SK-N-MC (cell line): ENCODE measurements around the gene DENND1B.

Experiments
- DNase-seq: peaks from one replicate; pipeline ENCODE4 v3.0.0-alpha.2; 2011; ENCODE audit warnings: low read depth, low spot score
- H3K27ac ChIP-seq: fragments of 200-600 bp; sonication (generic); 2 replicates; pipeline ENCODE4 v1.5.1; 2016; ENCODE audit warnings: mixed run types
- H3K36me3 ChIP-seq: fragments of 200-600 bp; sonication (generic); 2 replicates; pipeline ENCODE4 v1.6.1; 2017; ENCODE audit warnings: antibody characterized with exemption, low read length, mixed read lengths; ENCODE audit not compliant: insufficient read depth
- H3K4me3 ChIP-seq: fragments of 200-600 bp; sonication (generic); 2 replicates; pipeline ENCODE4 v1.5.1; 2016
- H3K9ac ChIP-seq: fragments of 200-600 bp; sonication (generic); 2 replicates; pipeline ENCODE4 v1.8.0; 2017; ENCODE audit warnings: mixed run types, mixed read lengths; ENCODE audit not compliant: insufficient read length
- H3K9me3 ChIP-seq: fragments of 200-600 bp; sonication (generic); 2 replicates; pipeline ENCODE4 v1.6.1; 2017; ENCODE audit warnings: low read depth, mild to moderate bottlenecking, antibody characterized with exemption, low read length, moderate library complexity, mixed read lengths
- EZH2 ChIP-seq: fragments of 200-600 bp; sonication (generic); IDR thresholded peaks from one replicate; pipeline ENCODE4 v1.6.1; 2017; ENCODE audit warnings: antibody characterized with exemption
- FOXP2 ChIP-seq: optimal IDR thresholded peaks from 2 replicates; pipeline ENCODE3; 2011; ENCODE audit warnings: mild to moderate bottlenecking, moderate library complexity; ENCODE audit not compliant: insufficient read depth; ENCODE audit errors: extremely low read length, control extremely low read depth
- POLR2AphosphoS5 ChIP-seq: IDR thresholded peaks from 2 replicates; pipeline ENCODE4 v1.6.1; 2012; ENCODE audit warnings: mild to moderate bottlenecking, low read depth, low read length, borderline replicate concordance

DENND1B gene

GRCh38 chr1:197677313-197677712 is 98.0 kb downstream of the DENND1B start:
- H3K9me3 ChIP-seq = no peaks in the 10 kb centered on the region
- no peak for DNase-seq
- H3K27ac ChIP-seq = peak overlapping the region; percentile 30
- TF ChIP-seq FOXP2 = no peak
- no peak for TF ChIP-seq POLR2AphosphoS5
- H3K4me3 ChIP-seq = no peak overlapping the region
- no peak overlapping the region for H3K9ac ChIP-seq
- H3K36me3 ChIP-seq = no peaks in the 10 kb centered on the region

- Histone ChIP-seq H3K27ac (peak overlapping the region; percentile 83), H3K9ac (peak overlapping the region; percentile 0), H3K9me3 (no peaks in the 10 kb centered on the region), H3K4me3 (peak overlapping the region; percentile 67), H3K36me3 (no peaks in the 10 kb centered on the region)
- peak; percentile 78 for DNase-seq
- TF ChIP-seq POLR2AphosphoS5 (no peak), EZH2 (no peak), FOXP2 (peak; percentile 64)
Measured at GRCh38 chr1:197675583-197676208, 99.6 kb downstream of the DENND1B start.

- no peak for DNase-seq
- Histone ChIP-seq H3K9ac (peak overlapping the region; percentile 8), H3K36me3 (no peaks in the 10 kb centered on the region), H3K9me3 (no peaks in the 10 kb centered on the region), H3K27ac (peak overlapping the region; percentile 83), H3K4me3 (peak overlapping the region; percentile 68)
- TF ChIP-seq FOXP2 = no peak
- no peak for TF ChIP-seq EZH2
- no peak for TF ChIP-seq POLR2AphosphoS5
Measured at GRCh38 chr1:197674286-197674685, 101.0 kb downstream of the DENND1B start.

- Histone ChIP-seq H3K9me3 (no peaks in the 10 kb centered on the region), H3K4me3 (peak overlapping the region; percentile 68; the same call in 1 of the 2 replicates), H3K36me3 (no peaks in the 10 kb centered on the region), H3K27ac (peak overlapping the region; percentile 83), H3K9ac (peak overlapping the region; percentile 8)
- no peak for TF ChIP-seq EZH2
- TF ChIP-seq FOXP2 = no peak
- TF ChIP-seq POLR2AphosphoS5 = no peak
- no peak for DNase-seq
Measured at GRCh38 chr1:197673292-197673691, 102.0 kb downstream of the DENND1B start.

- no peak for TF ChIP-seq FOXP2
- no peak for TF ChIP-seq POLR2AphosphoS5
- no peak for TF ChIP-seq EZH2
- peak overlapping the region; percentile 83; the same call in 1 of the 2 replicates for H3K27ac ChIP-seq
Measured at GRCh38 chr1:197672347-197672746, 102.9 kb downstream of the DENND1B start.

GRCh38 chr1:197671920-197672319 is 103.4 kb downstream of the DENND1B start:
- Histone ChIP-seq H3K9ac (no peak overlapping the region), H3K27ac (peak overlapping the region; percentile 83; the same call in 1 of the 2 replicates), H3K9me3 (no peaks in the 10 kb centered on the region), H3K4me3 (0 out of 2 replicates have a peak overlapping the region, but pooled peaks have one; percentile 4), H3K36me3 (no peaks in the 10 kb centered on the region)
- TF ChIP-seq EZH2 = no peak
- TF ChIP-seq POLR2AphosphoS5 = no peak
- TF ChIP-seq FOXP2 = no peak
- no peak for DNase-seq

More at GRCh38 chr1:197672347-197672746, 102.9 kb downstream of the DENND1B start:
- 0 out of 2 replicates have a peak overlapping the region, but pooled peaks have one; percentile 4 for H3K4me3 ChIP-seq
- H3K9ac ChIP-seq = no peak overlapping the region
- DNase-seq = no peak
- no peaks in the 10 kb centered on the region for H3K9me3 ChIP-seq
- H3K36me3 ChIP-seq = no peaks in the 10 kb centered on the region

- H3K27ac ChIP-seq = no peak overlapping the region; the same call in 1 of the 2 replicates
- no peak for DNase-seq
- H3K36me3 ChIP-seq = no peaks in the 10 kb centered on the region
- H3K4me3 ChIP-seq = no peak overlapping the region
- no peak overlapping the region for H3K9ac ChIP-seq
- TF ChIP-seq EZH2 (no peak), FOXP2 (no peak), POLR2AphosphoS5 (no peak)
- no peaks in the 10 kb centered on the region for H3K9me3 ChIP-seq
Measured at GRCh38 chr1:197671140-197671539, 104.1 kb downstream of the DENND1B start.

GRCh38 chr1:197666769-197667285 is 108.5 kb downstream of the DENND1B start:
- H3K4me3 ChIP-seq = no peak overlapping the region
- no peaks in the 10 kb centered on the region for H3K9me3 ChIP-seq
- no peak overlapping the region for H3K9ac ChIP-seq
- H3K27ac ChIP-seq = no peak overlapping the region
- no peaks in the 10 kb centered on the region for H3K36me3 ChIP-seq
- TF ChIP-seq POLR2AphosphoS5 (no peak), FOXP2 (no peak), EZH2 (no peak)
- DNase-seq = no peak
